ENCODE results near the gene WDR64. TPM values are rescaled to one million over a fixed set of nuclear protein-coding genes. Genes with fewer than 3 reads are reported as not detected.

Gene WDR64
- total and polyA plus RNA-seq, 2 experiments from 2014 or later = not detected

- DNase-seq (ENCODE audit: low read depth in 1 of 2, low spot score in 1 of 2) = no peak
- Histone ChIP-seq H3K9me3 (ENCODE audit: low read depth) (no peaks in the 10 kb centered on the region), H3K4me3 (no peak overlapping the region), H3K36me3 (no peaks in the 10 kb centered on the region), H3K27ac (no peak overlapping the region), H3K4me1 (ENCODE audit: low read depth) (no peaks in the 10 kb centered on the region), H3K27me3 (peaks cover 5% of the 10 kb centered on the region)
- TF ChIP-seq CTCF (IDR thresholded peaks at IDR 0.05; ENCODE audit: low read depth, low read length) = no peak
These were observed 184.9 kb downstream of the WDR64 start for GRCh38 chr1:241836941-241837340.

- Histone ChIP-seq H3K4me3 (no peak overlapping the region), H3K27me3 (peaks cover 5% of the 10 kb centered on the region), H3K9me3 (ENCODE audit: low read depth) (no peaks in the 10 kb centered on the region), H3K36me3 (no peaks in the 10 kb centered on the region), H3K27ac (no peak overlapping the region), H3K4me1 (ENCODE audit: low read depth) (no peaks in the 10 kb centered on the region)
- DNase-seq (ENCODE audit: low read depth in 1 of 2, low spot score in 1 of 2) = no peak
- no peak for TF ChIP-seq CTCF (IDR thresholded peaks at IDR 0.05; ENCODE audit: low read depth, low read length)
These were observed 185.3 kb downstream of the WDR64 start for GRCh38 chr1:241837416-241837815.

- TF ChIP-seq CTCF (IDR thresholded peaks at IDR 0.05; ENCODE audit: low read depth, low read length) = no peak
- no peak overlapping the region for H3K27ac ChIP-seq
These were observed 185.8 kb downstream of the WDR64 start for GRCh38 chr1:241837901-241838300.

GRCh38 chr1:241838897-241839296, 186.8 kb downstream of the WDR64 start:
- TF ChIP-seq CTCF (IDR thresholded peaks at IDR 0.05; ENCODE audit: low read depth, low read length) = no peak
- H3K4me1 ChIP-seq (ENCODE audit: low read depth) = no peaks in the 10 kb centered on the region
- H3K9me3 ChIP-seq (ENCODE audit: low read depth) = no peaks in the 10 kb centered on the region
- H3K4me3 ChIP-seq = no peak overlapping the region
- no peak for DNase-seq (ENCODE audit: low read depth in 1 of 2, low spot score in 1 of 2)
- H3K36me3 ChIP-seq = no peaks in the 10 kb centered on the region
- no peak overlapping the region for H3K27ac ChIP-seq
- H3K27me3 ChIP-seq = peaks cover 5% of the 10 kb centered on the region

More at GRCh38 chr1:241837901-241838300, 185.8 kb downstream of the WDR64 start:
- H3K9me3 ChIP-seq (ENCODE audit: low read depth) = no peaks in the 10 kb centered on the region
- DNase-seq (ENCODE audit: low read depth in 1 of 2, low spot score in 1 of 2) = peak in 1 of 2 donors; percentile 72
- H3K36me3 ChIP-seq = no peaks in the 10 kb centered on the region
- no peak overlapping the region for H3K4me3 ChIP-seq
- peaks cover 5% of the 10 kb centered on the region for H3K27me3 ChIP-seq
- no peaks in the 10 kb centered on the region for H3K4me1 ChIP-seq (ENCODE audit: low read depth)

GRCh38 chr1:241839369-241839979, 187.4 kb downstream of the WDR64 start:
- H3K27me3 ChIP-seq = peaks cover 5% of the 10 kb centered on the region
- no peaks in the 10 kb centered on the region for H3K4me1 ChIP-seq (ENCODE audit: low read depth)
- H3K27ac ChIP-seq = no peak overlapping the region
- H3K9me3 ChIP-seq (ENCODE audit: low read depth) = no peaks in the 10 kb centered on the region
- H3K36me3 ChIP-seq = no peaks in the 10 kb centered on the region
- DNase-seq (ENCODE audit: low read depth in 1 of 2, low spot score in 1 of 2) = no peak
- TF ChIP-seq CTCF (IDR thresholded peaks at IDR 0.05; ENCODE audit: low read depth, low read length) = no peak
- no peak overlapping the region for H3K4me3 ChIP-seq
